Activated naive CD8-positive, alpha-beta T cell treated with anti-CD3 and anti-CD28 coated beads, Interleukin-2, amount 10 ng/mL, durations not matched to agents 7 days and 5 days (primary cell): ENCODE measurements around the gene ZGLP1. TPM values are rescaled to one million over a fixed set of nuclear protein-coding genes. Genes with fewer than 3 reads are reported as not detected.

Experiments
- ATAC-seq: fragments of 150-1000 bp; cut with Tn5 transposase; one replicate; pipeline ENCODE4 v1.10.0; 2021; ENCODE audit warnings: low read depth, moderate library complexity
- POLR2A ChIA-PET: fragments of 350-600 bp; sonication (Branson Sonifier 250); formaldehyde crosslinking; loops from one replicate; lab custom pipeline; 2021; ENCODE audit warnings: antibody characterized with exemption; lab: Charles Lee
- DNase-seq: peaks from one replicate; pipeline ENCODE4 v3.0.0; 2021
- H3K27ac Mint-ChIP-seq: one replicate; pipeline ENCODE4 v1.8.0; 2022; ENCODE audit warnings: mild to moderate bottlenecking, mixed read lengths
- H3K27me3 Mint-ChIP-seq: one replicate; pipeline ENCODE4 v1.8.0; 2022; ENCODE audit warnings: mild to moderate bottlenecking, moderate library complexity, mixed read lengths
- H3K36me3 Mint-ChIP-seq: one replicate; pipeline ENCODE4 v1.8.0; 2021; ENCODE audit warnings: mild to moderate bottlenecking, mixed read lengths
- H3K4me1 Mint-ChIP-seq: one replicate; pipeline ENCODE4 v1.8.0; 2021; ENCODE audit warnings: mixed read lengths
- H3K4me3 Mint-ChIP-seq: one replicate; pipeline ENCODE4 v1.8.0; 2022; ENCODE audit warnings: mild to moderate bottlenecking, moderate library complexity, mixed read lengths
- H3K9me3 Mint-ChIP-seq: one replicate; pipeline ENCODE4 v1.8.0; 2021; ENCODE audit warnings: mixed read lengths
- total RNA-seq, 2 experiments: library from RNA; stranded (reverse); gene quantifications; one replicate each; pipeline ENCODE4 v1.2.3, GENCODE V29; 2021

Gene ZGLP1
- total RNA-seq, 2 experiments from 2014 or later, result 3.9 to 5.0 TPM

GRCh38 chr19:10334588-10335351 is 25.2 kb upstream of the ZGLP1 start:
- peaks cover 33% of the 10 kb centered on the region for H3K4me1 Mint-ChIP-seq
- H3K9me3 Mint-ChIP-seq, result no peaks in the 10 kb centered on the region
- no peak overlapping the region for H3K4me3 Mint-ChIP-seq
- no peaks in the 10 kb centered on the region for H3K27me3 Mint-ChIP-seq
- POLR2A ChIA-PET, result interaction anchor here (1.1 to 2.2 kb wide), 6 partner anchors 8 to 54 kb away, joined by 3 to 12 read pairs (median 6); partner anchors contain the start of genes FDX2 and TYK2
- peaks cover 12% of the 10 kb centered on the region for H3K36me3 Mint-ChIP-seq
- DNase-seq (peak; percentile 61), ATAC-seq (no peak)
- H3K27ac Mint-ChIP-seq, result no peak overlapping the region

GRCh38 chr19:10333758-10334587 is 24.4 kb upstream of the ZGLP1 start:
- ATAC-seq (peak; percentile 9), DNase-seq (no peak)
- Mint-ChIP-seq H3K27ac (peak overlapping the region; percentile 94), H3K36me3 (peaks cover 14% of the 10 kb centered on the region), H3K4me1 (peaks cover 30% of the 10 kb centered on the region), H3K4me3 (peak overlapping the region; percentile 96), H3K27me3 (no peaks in the 10 kb centered on the region), H3K9me3 (no peaks in the 10 kb centered on the region)
- POLR2A ChIA-PET, result interaction anchor here (0.5 to 2.9 kb wide), 17 partner anchors 9 to 228 kb away, joined by 3 to 27 read pairs (median 4); partner anchors contain the start of genes CDC37, FDX2, ICAM1 and ICAM4

GRCh38 chr19:10332965-10333757 is 23.5 kb upstream of the ZGLP1 start, which contains the start of gene RAVER1:
Gene RAVER1, minus strand, starts transcription at chr19:10333529. Its CDS starts 22 bp downstream, at chr19:10333507.
- no peaks in the 10 kb centered on the region for H3K9me3 Mint-ChIP-seq

GRCh38 chr19:10332158-10332964 is 22.7 kb upstream of the ZGLP1 start:
- DNase-seq (no peak), ATAC-seq (no peak)
- peak overlapping the region; percentile 94 for H3K27ac Mint-ChIP-seq
- H3K4me3 Mint-ChIP-seq, result peak overlapping the region; percentile 96
- H3K27me3 Mint-ChIP-seq, result no peaks in the 10 kb centered on the region
- POLR2A ChIA-PET, result interaction anchor here (0.8 to 2.9 kb wide), 11 partner anchors 10 to 70 kb away, joined by 3 to 27 read pairs (median 5); partner anchors contain the start of genes CDC37, ICAM1, ICAM4 and ICAM5
- peaks cover 14% of the 10 kb centered on the region for H3K36me3 Mint-ChIP-seq
- H3K9me3 Mint-ChIP-seq, result no peaks in the 10 kb centered on the region
- H3K4me1 Mint-ChIP-seq, result peaks cover 21% of the 10 kb centered on the region

More at GRCh38 chr19:10332965-10333757, 23.5 kb upstream of the ZGLP1 start, which contains the start of gene RAVER1:
- POLR2A ChIA-PET, result interaction anchor here (0.6 to 2.9 kb wide), 16 partner anchors 9 to 227 kb away, joined by 3 to 27 read pairs (median 4); partner anchors contain the start of genes CDC37, FDX2, ICAM1 and ICAM4
- DNase-seq (peak; percentile 96), ATAC-seq (peak; percentile 96)
- H3K36me3 Mint-ChIP-seq, result peaks cover 14% of the 10 kb centered on the region
- peak within 1 kb of the TSS; percentile 96 for H3K4me3 Mint-ChIP-seq
- H3K27ac Mint-ChIP-seq, result peak within 1 kb of the TSS; percentile 94
- H3K27me3 Mint-ChIP-seq, result no peaks in the 10 kb centered on the region
- peaks cover 23% of the 10 kb centered on the region for H3K4me1 Mint-ChIP-seq

GRCh38 chr19:10329555-10329954 is 19.9 kb upstream of the ZGLP1 start:
- Mint-ChIP-seq H3K4me3 (no peak overlapping the region), H3K9me3 (no peaks in the 10 kb centered on the region), H3K27me3 (no peaks in the 10 kb centered on the region), H3K36me3 (peaks cover 14% of the 10 kb centered on the region), H3K27ac (no peak overlapping the region), H3K4me1 (peaks cover 17% of the 10 kb centered on the region)
- DNase-seq, result no peak
- POLR2A ChIA-PET, result interaction anchor here (1.1 to 1.4 kb wide), 2 partner anchors 11 to 58 kb away, joined by 4 to 6 read pairs; partner anchors contain the start of gene ICAM1
- ATAC-seq, result no peak

- Mint-ChIP-seq H3K36me3 (peaks cover 11% of the 10 kb centered on the region), H3K9me3 (no peaks in the 10 kb centered on the region), H3K4me3 (no peak overlapping the region), H3K27ac (no peak overlapping the region), H3K27me3 (no peaks in the 10 kb centered on the region), H3K4me1 (peaks cover 14% of the 10 kb centered on the region)
- DNase-seq, result no peak
- ATAC-seq, result no peak
- POLR2A ChIA-PET, result no interaction called here
These were observed 19.2 kb upstream of the ZGLP1 start for GRCh38 chr19:10328558-10329429.

GRCh38 chr19:10327793-10328192 is 18.2 kb upstream of the ZGLP1 start:
- POLR2A ChIA-PET, result no interaction called here

GRCh38 chr19:10325732-10326131 is 16.1 kb upstream of the ZGLP1 start:
- no peak for DNase-seq
- Mint-ChIP-seq H3K4me3 (no peak overlapping the region), H3K27me3 (no peaks in the 10 kb centered on the region), H3K4me1 (peaks cover 2% of the 10 kb centered on the region), H3K9me3 (no peaks in the 10 kb centered on the region), H3K27ac (no peak overlapping the region), H3K36me3 (peaks cover 8% of the 10 kb centered on the region)
- POLR2A ChIA-PET, result interaction anchor here (0.5 to 0.6 kb wide), 2 partner anchors 57 to 179 kb away, joined by 5 to 8 read pairs; no protein-coding TSS in a partner anchor
- no peak for ATAC-seq

More at GRCh38 chr19:10327793-10328192, 18.2 kb upstream of the ZGLP1 start:
- ATAC-seq (no peak), DNase-seq (no peak)
- no peak overlapping the region for H3K27ac Mint-ChIP-seq
- no peaks in the 10 kb centered on the region for H3K27me3 Mint-ChIP-seq
- peaks cover 8% of the 10 kb centered on the region for H3K36me3 Mint-ChIP-seq
- H3K9me3 Mint-ChIP-seq, result no peaks in the 10 kb centered on the region
- peaks cover 10% of the 10 kb centered on the region for H3K4me1 Mint-ChIP-seq
- H3K4me3 Mint-ChIP-seq, result no peak overlapping the region

- ATAC-seq (no peak), DNase-seq (no peak)
- peaks cover 1% of the 10 kb centered on the region for H3K4me1 Mint-ChIP-seq
- POLR2A ChIA-PET, result interaction anchor here (0.6 kb wide), 1 partner anchor 69 kb away, joined by 3 read pairs; no protein-coding TSS in a partner anchor
- H3K36me3 Mint-ChIP-seq, result peaks cover 9% of the 10 kb centered on the region
- no peaks in the 10 kb centered on the region for H3K27me3 Mint-ChIP-seq
- H3K4me3 Mint-ChIP-seq, result no peak overlapping the region
- no peak overlapping the region for H3K27ac Mint-ChIP-seq
- H3K9me3 Mint-ChIP-seq, result no peaks in the 10 kb centered on the region
These were observed 12.5 kb upstream of the ZGLP1 start for GRCh38 chr19:10321874-10322835.

- peaks cover 11% of the 10 kb centered on the region for H3K36me3 Mint-ChIP-seq
- H3K9me3 Mint-ChIP-seq, result no peaks in the 10 kb centered on the region
- H3K4me1 Mint-ChIP-seq, result peaks cover 1% of the 10 kb centered on the region
- DNase-seq, result no peak
- no peaks in the 10 kb centered on the region for H3K27me3 Mint-ChIP-seq
- POLR2A ChIA-PET, result interaction anchor here (0.6 kb wide), 2 partner anchors 69 to 1237 kb away, joined by 3 read pairs; partner anchors contain the start of gene ELOF1
- no peak overlapping the region for H3K4me3 Mint-ChIP-seq
- no peak overlapping the region for H3K27ac Mint-ChIP-seq
- ATAC-seq, result no peak
These were observed 11.8 kb upstream of the ZGLP1 start for GRCh38 chr19:10321417-10321797.
